SU-DHL-6 (cell line): ENCODE measurements around the gene MYL3.
A peak's percentile ranks its signal among the peaks of the same experiment; 100 is the strongest.

ENCODE experiments used
- H2AFZ ChIP-seq: fragments of 200-600 bp; sonication (generic); 2 replicates; pipeline ENCODE4 v1.6.1; 2014; ENCODE audit warnings: low read depth, mild to moderate bottlenecking, moderate library complexity, mixed read lengths, antibody characterized with exemption, low read length; ENCODE audit not compliant: severe bottlenecking
- H3F3A ChIP-seq: fragments of 200-600 bp; shearing (Covaris generic); 2 replicates; pipeline ENCODE4 v1.6.0; 2016; ENCODE audit warnings: antibody characterized with exemption, mild to moderate bottlenecking; ENCODE audit not compliant: insufficient read depth
- H3K27ac ChIP-seq: fragments of 200-600 bp; sonication (generic); 2 replicates; pipeline ENCODE4 v1.5.1; 2016; ENCODE audit warnings: low read depth, mild to moderate bottlenecking, low read length, moderate library complexity, mixed read lengths
- H3K27me3 ChIP-seq: fragments of 200-600 bp; sonication (generic), shearing (Covaris generic); 2 replicates; pipeline ENCODE4 v1.6.0; 2014; ENCODE audit warnings: mild to moderate bottlenecking, low read length
- H3K36me3 ChIP-seq: fragments of 200-600 bp; sonication (generic); 2 replicates; pipeline ENCODE4 v1.6.1; 2014; ENCODE audit warnings: mild to moderate bottlenecking, low read length, mixed read lengths
- H3K4me2 ChIP-seq: fragments of 300-600, 200-600 bp; shearing (Covaris generic), sonication (generic); 2 replicates; pipeline ENCODE4 v1.6.0; 2014; ENCODE audit warnings: low read length, low read depth, mild to moderate bottlenecking; ENCODE audit not compliant: poor library complexity, severe bottlenecking
- H3K4me3 ChIP-seq: fragments of 200-600 bp; sonication (generic); 2 replicates; pipeline ENCODE4 v1.5.1; 2014; ENCODE audit warnings: antibody characterized with exemption, low read length, mild to moderate bottlenecking, mixed read lengths; ENCODE audit not compliant: insufficient read depth, poor library complexity, severe bottlenecking
- H3K79me2 ChIP-seq: fragments of 200-600 bp; sonication (generic); 2 replicates; pipeline ENCODE4 v1.6.1; 2014; ENCODE audit warnings: mild to moderate bottlenecking, low read length, moderate library complexity; ENCODE audit not compliant: insufficient read depth
- H3K9ac ChIP-seq: fragments of 200-600 bp; sonication (generic); 2 replicates; pipeline ENCODE4 v1.7.0; 2014; ENCODE audit warnings: mild to moderate bottlenecking, low read length
- H3K9me2 ChIP-seq: fragments of 200-600 bp; sonication (generic); replicated peaks from 2 replicates; pipeline ENCODE4 v1.6.1; 2014; ENCODE audit warnings: low read length; ENCODE audit not compliant: insufficient read depth
- H3K9me3 ChIP-seq: fragments of 200-600 bp; sonication (generic); 2 replicates; pipeline ENCODE4 v1.6.1; 2014; ENCODE audit warnings: low read length, mixed read lengths; ENCODE audit not compliant: insufficient read depth
- H4K20me1 ChIP-seq: fragments of 200-600 bp; sonication (generic); 2 replicates; pipeline ENCODE4 v1.6.1; 2014; ENCODE audit warnings: low read depth, mild to moderate bottlenecking, antibody characterized with exemption, low read length, moderate library complexity, mixed read lengths
- CTCF ChIP-seq: fragments of 200-600 bp; sonication (generic); IDR thresholded peaks from one replicate; pipeline ENCODE4 v1.5.1; 2017; ENCODE audit warnings: antibody characterized with exemption, mild to moderate bottlenecking, low read length, moderate library complexity; ENCODE audit not compliant: insufficient read depth, poor library complexity, severe bottlenecking
- EZH2phosphoT487 ChIP-seq: fragments of 200-600 bp; sonication (generic), shearing (Covaris generic); conservative IDR thresholded peaks from 2 replicates; pipeline ENCODE4 v1.6.1; 2018; ENCODE audit warnings: mild to moderate bottlenecking, antibody characterized with exemption, low read length, moderate library complexity, mixed read lengths

The MYL3 gene

GRCh38 chr3:46866720-46867549, 3.7 kb upstream of the MYL3 start:
- no peaks in the 10 kb centered on the region for H3K36me3 ChIP-seq
- no peaks in the 10 kb centered on the region for H3K9me3 ChIP-seq
- H3K27me3 ChIP-seq = no peaks in the 10 kb centered on the region
- TF ChIP-seq EZH2phosphoT487 (no peak), CTCF (peak; percentile 97)
- H2AFZ ChIP-seq = no peak overlapping the region
- H3K79me2 ChIP-seq = no peaks in the 10 kb centered on the region
- H3K27ac ChIP-seq = no peak overlapping the region
- no peak overlapping the region for H3K4me2 ChIP-seq
- H3K9me2 ChIP-seq = no peaks in the 10 kb centered on the region
- no peak overlapping the region for H3K4me3 ChIP-seq
- no peaks in the 10 kb centered on the region for H3F3A ChIP-seq
- no peaks in the 10 kb centered on the region for H4K20me1 ChIP-seq
- no peak overlapping the region for H3K9ac ChIP-seq

GRCh38 chr3:46866032-46866595, 2.9 kb upstream of the MYL3 start:
- Histone ChIP-seq H3F3A (no peaks in the 10 kb centered on the region), H3K9me2 (no peaks in the 10 kb centered on the region), H4K20me1 (no peaks in the 10 kb centered on the region), H3K4me2 (no peak overlapping the region), H3K79me2 (no peaks in the 10 kb centered on the region), H2AFZ (no peak overlapping the region), H3K9me3 (no peaks in the 10 kb centered on the region), H3K27me3 (no peaks in the 10 kb centered on the region), H3K4me3 (no peak overlapping the region), H3K9ac (no peak overlapping the region), H3K27ac (no peak overlapping the region), H3K36me3 (no peaks in the 10 kb centered on the region)
- TF ChIP-seq EZH2phosphoT487 (no peak), CTCF (no peak)

GRCh38 chr3:46865546-46865945, 2.3 kb upstream of the MYL3 start:
- Histone ChIP-seq H3K9ac (no peak overlapping the region), H3K4me3 (no peak overlapping the region), H3K9me3 (no peaks in the 10 kb centered on the region), H2AFZ (no peak overlapping the region), H3F3A (no peaks in the 10 kb centered on the region), H3K9me2 (no peaks in the 10 kb centered on the region), H3K27me3 (no peaks in the 10 kb centered on the region), H3K27ac (no peak overlapping the region), H4K20me1 (no peaks in the 10 kb centered on the region), H3K4me2 (no peak overlapping the region), H3K36me3 (no peaks in the 10 kb centered on the region), H3K79me2 (no peaks in the 10 kb centered on the region)
- TF ChIP-seq EZH2phosphoT487 = no peak
- TF ChIP-seq CTCF = no peak
